ENCODE data around the gene ACOXL. TPM values are rescaled to one million over a fixed set of nuclear protein-coding genes. Genes with fewer than 3 reads are reported as not detected.
A peak's percentile ranks its signal among the peaks of the same experiment; 100 is the strongest.

The ACOXL gene
- total and polyA plus RNA-seq, 9 of the 15 experiments (the other 6 are each of a cell fraction or from before 2014, with no cell fraction given): 0.31 to 0.56 TPM; not detected in 7

GRCh38 chr2:111091811-111092211, 359.4 kb downstream of the ACOXL start (continued):
- TF ChIP-seq, protein P1, sequence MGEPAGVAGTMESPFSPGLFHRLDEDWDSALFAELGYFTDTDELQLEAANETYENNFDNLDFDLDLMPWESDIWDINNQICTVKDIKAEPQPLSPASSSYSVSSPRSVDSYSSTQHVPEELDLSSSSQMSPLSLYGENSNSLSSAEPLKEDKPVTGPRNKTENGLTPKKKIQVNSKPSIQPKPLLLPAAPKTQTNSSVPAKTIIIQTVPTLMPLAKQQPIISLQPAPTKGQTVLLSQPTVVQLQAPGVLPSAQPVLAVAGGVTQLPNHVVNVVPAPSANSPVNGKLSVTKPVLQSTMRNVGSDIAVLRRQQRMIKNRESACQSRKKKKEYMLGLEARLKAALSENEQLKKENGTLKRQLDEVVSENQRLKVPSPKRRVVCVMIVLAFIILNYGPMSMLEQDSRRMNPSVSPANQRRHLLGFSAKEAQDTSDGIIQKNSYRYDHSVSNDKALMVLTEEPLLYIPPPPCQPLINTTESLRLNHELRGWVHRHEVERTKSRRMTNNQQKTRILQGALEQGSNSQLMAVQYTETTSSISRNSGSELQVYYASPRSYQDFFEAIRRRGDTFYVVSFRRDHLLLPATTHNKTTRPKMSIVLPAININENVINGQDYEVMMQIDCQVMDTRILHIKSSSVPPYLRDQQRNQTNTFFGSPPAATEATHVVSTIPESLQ (CRISPR knock-in tag; IDR thresholded peaks at IDR 0.05): no peak
- TF ChIP-seq THRB (CRISPR knock-in tag; conservative IDR thresholded peaks at IDR 0.05): no peak
- no peak for TF ChIP-seq SP2 (IDR thresholded peaks at IDR 0.05; ENCODE audit: extremely low read depth, low read depth, low read length, poor library complexity, severe bottlenecking)
- TF ChIP-seq CBFB (CRISPR knock-in tag; IDR thresholded peaks at IDR 0.05): no peak
- TF ChIP-seq ATF3 (IDR thresholded peaks at IDR 0.05): no peak
- TF ChIP-seq ATF3 (CRISPR knock-in tag; conservative IDR thresholded peaks at IDR 0.05): no peak
- TF ChIP-seq ZNF766 (CRISPR knock-in tag; conservative IDR thresholded peaks at IDR 0.05): no peak
- no peak for TF ChIP-seq TAL1 (IDR thresholded peaks at IDR 0.05)
- TF ChIP-seq TFE3 (CRISPR knock-in tag; IDR thresholded peaks at IDR 0.05): peak; percentile 12; the same call in 1 of the 2 replicates
- TF ChIP-seq, protein P2, sequence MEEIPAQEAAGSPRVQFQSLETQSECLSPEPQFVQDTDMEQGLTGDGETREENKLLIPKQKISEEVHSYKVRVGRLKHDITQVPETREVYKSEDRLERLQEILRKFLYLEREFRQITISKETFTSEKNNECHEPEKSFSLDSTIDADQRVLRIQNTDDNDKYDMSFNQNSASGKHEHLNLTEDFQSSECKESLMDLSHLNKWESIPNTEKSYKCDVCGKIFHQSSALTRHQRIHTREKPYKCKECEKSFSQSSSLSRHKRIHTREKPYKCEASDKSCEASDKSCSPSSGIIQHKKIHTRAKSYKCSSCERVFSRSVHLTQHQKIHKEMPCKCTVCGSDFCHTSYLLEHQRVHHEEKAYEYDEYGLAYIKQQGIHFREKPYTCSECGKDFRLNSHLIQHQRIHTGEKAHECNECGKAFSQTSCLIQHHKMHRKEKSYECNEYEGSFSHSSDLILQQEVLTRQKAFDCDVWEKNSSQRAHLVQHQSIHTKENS (CRISPR knock-in tag; IDR thresholded peaks at IDR 0.05): no peak
- no peak for TF ChIP-seq TCF7 (IDR thresholded peaks at IDR 0.05; ENCODE audit: borderline replicate concordance)
- no peak for TF ChIP-seq ATF7 (IDR thresholded peaks at IDR 0.05)
- no peak for TF ChIP-seq ZC3H4 (CRISPR knock-in tag; IDR thresholded peaks at IDR 0.05; ENCODE audit: borderline replicate concordance)
- 0 out of 2 replicates have a peak, but pooled peaks have one; percentile 29 for TF ChIP-seq FOSL1 (tag; conservative IDR thresholded peaks at IDR 0.05)
- no peak for TF ChIP-seq KDM2B (CRISPR knock-in tag; IDR thresholded peaks at IDR 0.05)
- no peak for TF ChIP-seq SRF (CRISPR knock-in tag; IDR thresholded peaks at IDR 0.05)
- TF ChIP-seq POLR2B (IDR thresholded peaks at IDR 0.05; ENCODE audit: low read depth, partially characterized antibody): no peak
- no peak for TF ChIP-seq ZNF408 (CRISPR knock-in tag; IDR thresholded peaks at IDR 0.05; ENCODE audit: low read depth)
- TF ChIP-seq, protein P3, sequence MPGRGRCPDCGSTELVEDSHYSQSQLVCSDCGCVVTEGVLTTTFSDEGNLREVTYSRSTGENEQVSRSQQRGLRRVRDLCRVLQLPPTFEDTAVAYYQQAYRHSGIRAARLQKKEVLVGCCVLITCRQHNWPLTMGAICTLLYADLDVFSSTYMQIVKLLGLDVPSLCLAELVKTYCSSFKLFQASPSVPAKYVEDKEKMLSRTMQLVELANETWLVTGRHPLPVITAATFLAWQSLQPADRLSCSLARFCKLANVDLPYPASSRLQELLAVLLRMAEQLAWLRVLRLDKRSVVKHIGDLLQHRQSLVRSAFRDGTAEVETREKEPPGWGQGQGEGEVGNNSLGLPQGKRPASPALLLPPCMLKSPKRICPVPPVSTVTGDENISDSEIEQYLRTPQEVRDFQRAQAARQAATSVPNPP (IDR thresholded peaks at IDR 0.05; ENCODE audit: borderline replicate concordance, insufficient read depth, insufficient read length): no peak
- no peak for TF ChIP-seq NR2F6 (CRISPR knock-in tag; IDR thresholded peaks at IDR 0.05)
- no peak for TF ChIP-seq ESRRB (CRISPR knock-in tag; IDR thresholded peaks at IDR 0.05; ENCODE audit: borderline replicate concordance)

Data from K562 (cell line).